Gastroesophageal sphincter (tissue), 3 donors: ENCODE data around the gene RANGRF.

Source experiments
- EP300 ChIP-seq: sonication (generic); formaldehyde crosslinking; IDR thresholded peaks from one replicate; pipeline ENCODE4 v1.6.1; 2017; ENCODE audit warnings: antibody characterized with exemption, mild to moderate bottlenecking
- POLR2A ChIP-seq, 2 donors: fragments of 450-650 bp; IDR thresholded peaks; one replicate each; pipeline ENCODE4 v1.6.1; 2017; ENCODE audit warnings: antibody characterized with exemption in 2 of 2, mild to moderate bottlenecking in 2 of 2, moderate library complexity in 1 of 2
- TF ChIP-seq, protein P1 (sequence below), 4 experiments: fragments of 200-600 bp in 2 of 4; fragments of 450-650 bp in 2 of 4; sonication (generic) in 1 of 4; IDR thresholded peaks; one replicate each; pipeline ENCODE4 v1.5.1; 2017 to 2019; ENCODE audit warnings: antibody characterized with exemption in 4 of 4, mild to moderate bottlenecking in 2 of 4, moderate library complexity in 2 of 4

DNA sequence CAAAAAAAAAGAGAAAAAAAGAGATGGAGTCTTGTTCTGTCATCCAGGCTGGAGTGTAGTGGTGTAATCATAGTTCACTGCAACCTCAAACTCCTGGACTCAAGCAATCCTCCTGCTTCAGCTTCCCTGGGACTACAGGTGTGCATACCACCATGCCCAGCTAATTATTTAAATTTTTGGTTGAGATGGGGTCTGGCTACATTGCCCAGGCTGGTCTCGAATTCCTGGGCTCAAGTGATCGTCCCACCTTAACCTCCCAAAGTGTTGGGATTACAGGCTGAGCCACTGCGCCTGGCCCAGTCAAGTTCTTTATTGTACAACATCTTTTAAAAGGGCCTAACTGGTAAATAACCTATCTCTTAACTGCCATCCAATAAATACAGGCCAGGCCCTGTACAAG lies 6.1 kb upstream of the RANGRF start:
- TF ChIP-seq EP300 (no peak), POLR2A (IDR thresholded peaks at IDR 0.05) (no peak)
- TF ChIP-seq, protein P1, sequence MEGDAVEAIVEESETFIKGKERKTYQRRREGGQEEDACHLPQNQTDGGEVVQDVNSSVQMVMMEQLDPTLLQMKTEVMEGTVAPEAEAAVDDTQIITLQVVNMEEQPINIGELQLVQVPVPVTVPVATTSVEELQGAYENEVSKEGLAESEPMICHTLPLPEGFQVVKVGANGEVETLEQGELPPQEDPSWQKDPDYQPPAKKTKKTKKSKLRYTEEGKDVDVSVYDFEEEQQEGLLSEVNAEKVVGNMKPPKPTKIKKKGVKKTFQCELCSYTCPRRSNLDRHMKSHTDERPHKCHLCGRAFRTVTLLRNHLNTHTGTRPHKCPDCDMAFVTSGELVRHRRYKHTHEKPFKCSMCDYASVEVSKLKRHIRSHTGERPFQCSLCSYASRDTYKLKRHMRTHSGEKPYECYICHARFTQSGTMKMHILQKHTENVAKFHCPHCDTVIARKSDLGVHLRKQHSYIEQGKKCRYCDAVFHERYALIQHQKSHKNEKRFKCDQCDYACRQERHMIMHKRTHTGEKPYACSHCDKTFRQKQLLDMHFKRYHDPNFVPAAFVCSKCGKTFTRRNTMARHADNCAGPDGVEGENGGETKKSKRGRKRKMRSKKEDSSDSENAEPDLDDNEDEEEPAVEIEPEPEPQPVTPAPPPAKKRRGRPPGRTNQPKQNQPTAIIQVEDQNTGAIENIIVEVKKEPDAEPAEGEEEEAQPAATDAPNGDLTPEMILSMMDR (IDR thresholded peaks at IDR 0.05) = no peak
